GM10266 (cell line): ENCODE results near the gene CPZ.

Source experiments
- DNase-seq: peaks from one replicate; pipeline ENCODE4 v3.0.0; 2012; ENCODE audit errors: extremely low spot score
- TF ChIP-seq, protein P1 (sequence below): IDR thresholded peaks from 2 replicates; pipeline ENCODE4 v1.5.1; 2012; ENCODE audit warnings: mild to moderate bottlenecking, low read depth; ENCODE audit not compliant: control insufficient read depth, insufficient read depth; ENCODE audit errors: missing control alignments

CPZ gene

DNA sequence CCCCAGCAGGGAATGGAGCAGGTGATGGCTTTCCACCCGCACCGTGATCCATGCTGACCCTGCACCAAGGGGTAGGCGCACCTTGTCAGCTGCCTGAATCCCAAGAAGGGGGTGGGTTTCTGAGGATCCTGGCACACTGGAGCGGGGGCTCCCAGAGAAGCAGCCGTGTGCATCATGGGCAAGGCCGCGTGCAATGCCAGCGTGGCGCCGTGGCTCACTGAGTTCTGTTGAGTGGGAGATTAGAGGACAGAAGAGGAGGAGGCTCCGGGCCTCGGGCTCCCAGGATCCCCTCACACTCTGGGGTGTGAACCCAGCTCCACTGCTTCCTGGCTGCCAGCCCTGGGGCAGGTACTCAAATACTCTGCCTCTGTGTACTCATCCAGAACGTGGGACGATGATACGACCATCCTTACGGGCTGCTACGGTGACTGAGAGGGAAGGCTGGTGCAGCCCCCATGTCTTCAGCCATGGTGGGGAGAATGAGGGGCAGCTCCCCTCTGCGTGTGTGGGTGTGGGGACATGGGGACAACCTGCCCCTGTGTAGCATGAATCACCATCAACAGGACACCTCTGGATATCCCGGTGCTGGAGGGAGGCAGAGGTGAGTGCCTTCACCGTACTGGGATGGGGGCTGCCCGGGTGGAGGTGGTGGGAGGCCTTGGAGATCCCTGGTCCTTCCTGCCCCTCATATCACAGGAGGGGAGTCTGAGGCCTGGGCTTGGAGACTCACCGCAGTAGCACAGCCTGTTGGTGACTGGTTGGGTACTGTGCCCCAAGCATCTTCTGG lies 52.6 kb downstream of the CPZ start:
- TF ChIP-seq, protein P1, sequence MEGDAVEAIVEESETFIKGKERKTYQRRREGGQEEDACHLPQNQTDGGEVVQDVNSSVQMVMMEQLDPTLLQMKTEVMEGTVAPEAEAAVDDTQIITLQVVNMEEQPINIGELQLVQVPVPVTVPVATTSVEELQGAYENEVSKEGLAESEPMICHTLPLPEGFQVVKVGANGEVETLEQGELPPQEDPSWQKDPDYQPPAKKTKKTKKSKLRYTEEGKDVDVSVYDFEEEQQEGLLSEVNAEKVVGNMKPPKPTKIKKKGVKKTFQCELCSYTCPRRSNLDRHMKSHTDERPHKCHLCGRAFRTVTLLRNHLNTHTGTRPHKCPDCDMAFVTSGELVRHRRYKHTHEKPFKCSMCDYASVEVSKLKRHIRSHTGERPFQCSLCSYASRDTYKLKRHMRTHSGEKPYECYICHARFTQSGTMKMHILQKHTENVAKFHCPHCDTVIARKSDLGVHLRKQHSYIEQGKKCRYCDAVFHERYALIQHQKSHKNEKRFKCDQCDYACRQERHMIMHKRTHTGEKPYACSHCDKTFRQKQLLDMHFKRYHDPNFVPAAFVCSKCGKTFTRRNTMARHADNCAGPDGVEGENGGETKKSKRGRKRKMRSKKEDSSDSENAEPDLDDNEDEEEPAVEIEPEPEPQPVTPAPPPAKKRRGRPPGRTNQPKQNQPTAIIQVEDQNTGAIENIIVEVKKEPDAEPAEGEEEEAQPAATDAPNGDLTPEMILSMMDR: no peak
- no peak for DNase-seq

DNA sequence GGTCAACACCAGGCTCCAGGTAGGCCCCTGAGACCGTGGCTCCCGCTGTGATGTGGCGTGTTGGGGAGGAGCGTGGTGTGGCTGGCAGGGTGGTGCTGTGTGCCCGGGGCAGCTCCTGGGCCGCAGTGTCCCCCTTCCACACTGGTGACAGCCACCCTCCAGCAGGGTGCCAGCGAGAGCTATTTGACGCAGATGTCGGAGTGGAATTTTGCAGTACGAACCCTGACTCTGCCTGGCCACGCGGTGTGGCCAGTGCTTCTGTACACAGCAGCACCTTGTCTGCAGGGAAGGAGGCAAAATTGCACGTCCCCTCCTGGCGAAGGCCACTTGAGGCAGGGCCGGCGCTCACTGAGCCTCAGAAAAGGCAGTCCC lies 53.2 kb downstream of the CPZ start:
- TF ChIP-seq, protein P1: no peak
- no peak for DNase-seq

DNA sequence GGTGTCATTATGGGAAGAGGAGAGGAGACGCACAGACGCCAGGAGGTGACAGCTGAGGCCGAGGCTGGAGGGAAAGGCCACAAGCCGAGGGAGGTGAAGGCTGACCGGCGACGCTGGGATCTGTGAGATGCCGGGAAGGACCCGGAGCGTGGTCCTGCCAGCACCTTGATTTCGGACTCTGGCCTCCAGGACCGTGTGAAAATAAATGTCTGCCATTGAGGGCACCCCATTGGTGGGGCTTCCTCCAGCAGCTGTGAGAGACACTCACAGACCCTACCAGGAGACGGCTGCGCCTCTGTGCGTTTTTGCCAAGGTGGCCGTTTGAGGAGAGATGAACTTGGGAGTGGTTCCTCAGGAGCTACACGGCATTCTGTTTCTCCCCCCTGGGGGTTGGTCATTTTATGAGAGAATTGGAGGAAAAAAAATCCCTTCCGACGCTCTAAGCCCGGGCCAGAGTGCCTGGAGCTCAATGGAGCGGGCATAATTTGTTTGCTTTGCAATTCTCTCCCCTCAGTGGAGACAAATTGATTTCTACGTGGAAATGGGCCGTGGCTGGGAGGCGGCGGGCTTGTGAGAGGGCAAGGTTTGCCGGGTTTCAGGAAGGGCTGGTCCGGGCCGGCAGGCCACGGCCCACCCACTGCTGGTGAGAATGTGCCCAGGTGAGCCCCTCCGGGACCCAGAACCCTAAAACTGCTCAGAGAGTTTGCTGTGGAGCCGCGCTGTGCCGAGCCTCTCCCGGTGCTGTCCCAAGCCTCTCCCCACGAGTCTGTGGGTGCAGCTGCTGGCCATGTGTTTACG lies 53.9 kb downstream of the CPZ start:
- TF ChIP-seq, protein P1: no peak
- no peak for DNase-seq

DNA sequence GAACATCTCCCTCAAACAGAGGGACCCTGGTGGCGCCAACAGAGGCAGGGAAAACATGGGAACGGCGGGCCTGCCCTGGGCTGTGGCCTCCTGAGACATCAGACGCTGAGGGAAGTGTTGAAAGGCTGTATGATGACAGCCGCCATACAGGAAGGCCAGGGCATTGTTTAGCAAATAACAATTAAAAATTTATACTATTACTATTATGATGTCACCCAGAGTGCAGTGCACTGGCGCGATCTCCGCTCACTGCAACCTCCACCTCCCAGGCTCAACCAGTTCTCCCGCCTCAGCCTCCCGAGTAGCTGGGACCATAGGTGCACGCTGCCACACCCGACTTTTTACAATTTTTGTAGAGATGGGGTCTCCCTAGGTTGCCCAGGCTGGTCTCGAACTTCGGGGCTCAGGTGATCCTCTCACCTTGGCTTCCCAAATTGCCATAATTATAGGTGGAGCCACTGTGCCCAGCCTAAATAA lies 54.6 kb downstream of the CPZ start:
- no peak for DNase-seq
- TF ChIP-seq, protein P1: no peak

DNA sequence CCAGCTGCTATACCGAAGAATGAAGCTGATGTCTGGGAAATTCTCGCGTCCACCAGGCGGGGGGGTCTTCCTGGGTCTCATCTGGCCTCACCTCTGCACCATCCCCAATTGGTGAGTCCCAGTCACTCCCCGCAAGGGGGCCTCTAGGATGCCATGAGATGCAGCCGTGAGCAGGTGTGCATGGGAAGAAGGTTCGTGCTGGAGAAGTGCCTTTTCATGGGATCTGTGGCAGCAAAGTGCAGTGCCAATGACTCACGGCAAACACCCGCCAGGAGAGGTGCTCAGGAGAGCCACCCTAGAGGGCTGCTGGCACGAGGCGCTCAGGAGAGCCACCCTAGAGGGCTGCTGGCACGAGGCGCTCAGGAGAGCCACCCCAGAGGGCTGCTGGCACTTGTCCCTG lies 55.1 kb downstream of the CPZ start:
- DNase-seq: no peak

DNA sequence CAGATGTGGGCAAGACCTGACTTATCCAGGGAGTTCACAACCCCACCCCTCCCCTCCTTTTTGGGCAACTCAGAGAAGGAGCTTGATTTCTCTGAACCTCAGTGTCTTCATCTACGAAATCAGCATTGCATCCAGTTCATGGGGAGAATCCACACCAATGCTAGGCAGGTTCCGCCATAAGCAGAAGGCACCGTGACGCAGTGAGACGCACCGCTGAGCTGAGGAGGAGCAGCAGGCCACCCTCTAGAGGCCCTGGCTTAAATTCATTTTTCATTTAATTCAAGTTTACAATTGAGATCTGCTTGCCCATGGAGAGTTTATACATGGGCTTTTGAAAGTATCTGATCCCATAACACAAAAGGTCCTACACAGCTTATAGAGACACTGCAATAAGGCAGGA lies 55.7 kb downstream of the CPZ start:
- no peak for DNase-seq
- TF ChIP-seq, protein P1: no peak

More for the DNA sequence above, 55.1 kb downstream of the CPZ start:
- TF ChIP-seq, protein P1: no peak

DNA sequence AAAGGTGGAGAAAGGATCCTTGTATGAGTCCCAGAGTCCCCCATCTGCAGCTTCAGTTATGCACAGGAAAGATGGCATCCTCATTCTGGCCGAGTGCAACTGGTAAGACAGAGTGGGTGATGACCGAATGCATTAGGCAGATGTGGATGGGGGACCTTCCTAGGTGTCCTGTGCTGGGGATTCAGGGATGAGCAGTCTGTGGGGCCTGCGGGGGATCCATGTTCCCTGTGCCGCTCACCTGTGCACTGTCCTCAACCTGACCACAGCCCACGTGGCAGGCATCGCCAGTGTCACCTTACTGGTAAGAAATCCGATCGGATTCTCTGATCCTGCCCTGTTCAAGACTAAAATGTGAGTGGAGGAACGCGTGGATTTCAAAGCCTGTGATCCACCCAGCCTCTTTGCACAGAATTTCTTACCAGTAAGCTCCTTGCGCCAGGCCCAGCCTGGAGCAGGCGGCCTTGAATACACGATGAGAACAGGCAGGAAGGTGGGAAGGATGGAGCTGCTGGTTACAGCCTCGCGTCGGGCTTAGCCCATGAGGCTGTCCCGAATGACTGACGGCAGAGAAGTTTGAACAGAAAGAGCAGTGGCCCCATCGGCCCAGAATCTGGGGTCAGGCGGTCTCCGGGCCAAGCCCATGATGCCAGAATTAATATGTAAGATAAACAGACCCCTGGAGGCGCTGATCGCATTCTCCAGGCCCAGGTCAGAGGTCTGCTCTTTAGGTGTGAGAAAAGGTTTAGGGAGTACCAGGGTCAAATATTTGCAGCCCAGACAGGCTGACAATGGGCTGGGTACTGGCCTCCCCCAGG lies 56.5 kb downstream of the CPZ start:
- DNase-seq: no peak
- TF ChIP-seq, protein P1: no peak
